CD14-positive monocyte (primary cell): ENCODE data around the gene NPPA. TPM values are rescaled to one million over a fixed set of nuclear protein-coding genes. Genes with fewer than 3 reads are reported as not detected.

Source experiments
- DNase-seq, 3 donors: peaks; one replicate each; pipeline ENCODE4 v3.0.0-alpha.2; 2011 to 2022
- H2AFZ ChIP-seq: 2 replicates; pipeline ENCODE4 v1.6.0; 2012; ENCODE audit warnings: mild to moderate bottlenecking, low read depth, low read length, inconsistent platforms; ENCODE audit not compliant: insufficient read depth, poor library complexity, severe bottlenecking
- H3K27ac ChIP-seq, 2 donors: 1 replicate in 1 of 2; 2 replicates in 1 of 2; pipeline ENCODE4 v1.5.1; 2012 to 2013; ENCODE audit warnings: low read length in 2 of 2, control low read depth in 1 of 2, inconsistent platforms in 1 of 2, low read depth in 1 of 2, mild to moderate bottlenecking in 1 of 2
- H3K27me3 ChIP-seq, 2 donors: one replicate each; pipeline versions ENCODE4 v1.6.0 to v1.6.1; 2011 to 2013; ENCODE audit warnings: low read length in 2 of 2; ENCODE audit not compliant: control insufficient read depth in 2 of 2, insufficient read depth in 2 of 2
- H3K36me3 ChIP-seq, 2 donors: replicated peaks in 1 of 2; 1 replicate in 1 of 2; 2 replicates in 1 of 2; pipeline versions ENCODE4 v1.5.1 to v1.6.1; 2012 to 2013; ENCODE audit warnings: low read length in 2 of 2, control low read depth in 1 of 2, inconsistent platforms in 1 of 2, mild to moderate bottlenecking in 1 of 2; ENCODE audit not compliant: insufficient read depth in 2 of 2, control insufficient read depth in 1 of 2
- H3K4me1 ChIP-seq, 2 donors: 1 replicate in 1 of 2; 2 replicates in 1 of 2; pipeline versions ENCODE4 v1.5.1 to v1.6.1; 2012 to 2013; ENCODE audit warnings: low read length in 2 of 2, control low read depth in 1 of 2, inconsistent platforms in 1 of 2, mild to moderate bottlenecking in 1 of 2, moderate library complexity in 1 of 2; ENCODE audit not compliant: insufficient read depth in 2 of 2, control insufficient read depth in 1 of 2
- H3K4me2 ChIP-seq: replicated peaks from 2 replicates; pipeline ENCODE3; 2012; ENCODE audit warnings: low read length, moderate library complexity, mild to moderate bottlenecking; ENCODE audit not compliant: poor library complexity, severe bottlenecking; ENCODE audit errors: extremely low read depth
- H3K4me3 ChIP-seq, 3 experiments: fragments of 200-600 bp in 1 of 3; sonication (generic) in 1 of 3; replicated peaks in 1 of 3; 1 replicate in 2 of 3; 2 replicates in 1 of 3; pipeline ENCODE4 v1.5.1; 2011 to 2013; ENCODE audit warnings: low read length in 3 of 3, mild to moderate bottlenecking in 3 of 3, control low read depth in 2 of 3, low read depth in 2 of 3, inconsistent platforms in 1 of 3, moderate library complexity in 1 of 3
- H3K79me2 ChIP-seq: 2 replicates; pipeline ENCODE4 v1.6.0; 2012; ENCODE audit warnings: mild to moderate bottlenecking, control low read depth, inconsistent platforms, low read length, moderate library complexity; ENCODE audit not compliant: insufficient read depth
- H3K9ac ChIP-seq: 2 replicates; pipeline ENCODE4 v1.6.0; 2017; ENCODE audit warnings: low read length, mild to moderate bottlenecking; ENCODE audit not compliant: insufficient read depth, poor library complexity, severe bottlenecking
- H3K9me3 ChIP-seq, 2 donors: replicated peaks in 1 of 2; 1 replicate in 1 of 2; 2 replicates in 1 of 2; pipeline versions ENCODE4 v1.5.1 to v1.6.1; 2012 to 2013; ENCODE audit warnings: low read length in 2 of 2, control low read depth in 1 of 2; ENCODE audit not compliant: control insufficient read depth in 1 of 2, insufficient read depth in 1 of 2
- H4K20me1 ChIP-seq: 2 replicates; pipeline ENCODE4 v1.6.0; 2012; ENCODE audit warnings: mild to moderate bottlenecking, low read length, control low read depth, moderate library complexity; ENCODE audit not compliant: insufficient read depth
- H3K27ac Mint-ChIP-seq, 7 donors: one replicate each; pipeline ENCODE4 v1.8.0; 2020; ENCODE audit warnings: mild to moderate bottlenecking in 7 of 7, mixed read lengths in 7 of 7, moderate library complexity in 6 of 7, inconsistent platforms in 2 of 7
- H3K27me3 Mint-ChIP-seq, 3 donors: one replicate each; pipeline ENCODE4 v1.8.0; 2021 to 2022; ENCODE audit warnings: low read depth in 3 of 3, mild to moderate bottlenecking in 3 of 3, mixed read lengths in 3 of 3, moderate library complexity in 3 of 3, inconsistent platforms in 1 of 3
- H3K36me3 Mint-ChIP-seq, 2 donors: one replicate each; pipeline ENCODE4 v1.8.0; 2020; ENCODE audit warnings: mixed read lengths in 2 of 2, inconsistent platforms in 1 of 2, mild to moderate bottlenecking in 1 of 2
- H3K4me1 Mint-ChIP-seq: one replicate; pipeline ENCODE4 v1.8.0; 2020; ENCODE audit warnings: mild to moderate bottlenecking, mixed read lengths
- H3K4me3 Mint-ChIP-seq, 2 donors: one replicate each; pipeline ENCODE4 v1.8.0; 2020; ENCODE audit warnings: mild to moderate bottlenecking in 2 of 2, mixed read lengths in 2 of 2, moderate library complexity in 1 of 2
- H3K9me3 Mint-ChIP-seq, 7 donors: one replicate each; pipeline ENCODE4 v1.8.0; 2020 to 2022; ENCODE audit warnings: mixed read lengths in 7 of 7, mild to moderate bottlenecking in 6 of 7, moderate library complexity in 6 of 7, inconsistent platforms in 2 of 7
- WGBS: methylation state at CpG from one replicate; pipeline ENCODE4 v1.1.5; 2013; ENCODE audit warnings: missing lambda C conversion rate; ENCODE audit not compliant: insufficient coverage; 5-methylcytosine and 5-hydroxymethylcytosine counted together
- intact Hi-C, 2 donors: fragments of 100-400 bp; cut with micrococcal nuclease; formaldehyde crosslinking; loops; one replicate each; pipeline versions ENCODE4 v1.15.0 to v1.15.1; 2023
- polyA plus RNA-seq, 3 donors: library from polyadenylated mRNA; depleted of rRNA in 1 of 3; unstranded in 2 of 3; stranded (reverse) in 1 of 3; fragments of 300-500 nt in 2 of 3; fragments of >200 nt in 1 of 3; fragmentation: Illumina TruSeq in 2 of 3; gene quantifications; 1 replicate in 2 of 3; 2 replicates in 1 of 3; pipeline ENCODE4 v1.2.3, GENCODE V29; 2012 to 2021
- TF ChIP-seq, protein P1 (sequence below): fragments of 200-600 bp; IDR thresholded peaks from one replicate; pipeline ENCODE4 v1.8.0; 2022; ENCODE audit warnings: antibody characterized with exemption, mild to moderate bottlenecking

NPPA gene
- polyA plus RNA-seq, 3 donors, result not detected

DNA sequence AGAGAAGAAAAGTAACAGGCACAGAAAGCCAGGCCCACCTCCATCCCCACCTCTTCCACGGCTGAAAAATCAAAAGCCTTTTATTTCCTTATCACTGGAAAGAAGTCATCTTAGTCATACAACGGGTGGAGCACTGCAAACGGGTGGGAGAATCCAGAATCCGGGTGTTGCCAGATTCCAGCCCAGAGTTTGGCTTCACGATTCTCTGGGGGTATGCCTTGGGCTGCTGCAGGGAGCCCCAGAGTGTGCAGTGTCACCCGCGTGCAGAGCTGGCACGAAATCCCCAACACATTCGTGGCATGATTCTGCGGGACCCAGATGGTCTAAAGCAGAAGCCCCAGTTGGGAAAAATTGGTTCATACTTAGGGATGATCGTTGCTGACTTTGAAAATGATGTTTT lies 2.6 kb upstream of the NPPA start:
- H3K36me3 Mint-ChIP-seq, result peaks cover 29 to 31% of the 10 kb centered on the region in 2 donors
- Histone ChIP-seq H3K27ac (no peak overlapping the region), H3K79me2 (no peaks in the 10 kb centered on the region), H3K4me1 (peaks cover 12 to 15% of the 10 kb centered on the region in 2 donors), H2AFZ (no peak overlapping the region), H3K4me3 (no peak overlapping the region), H3K27me3 (no peaks in the 10 kb centered on the region), H3K9ac (no peak overlapping the region), H3K4me2 (no peak overlapping the region), H3K9me3 (no peaks in the 10 kb centered on the region), H4K20me1 (peaks cover 3% of the 10 kb centered on the region), H3K36me3 (peaks cover 16 to 27% of the 10 kb centered on the region in 2 donors)
- H3K27me3 Mint-ChIP-seq, result peaks cover 3 to 6% (median 6%) of the 10 kb centered on the region in 3 donors
- no peak overlapping the region for H3K4me3 Mint-ChIP-seq
- 80% methylated on average over 11 of the region's 11 CpGs for WGBS
- intact Hi-C loops, result no loop called here
- no peak overlapping the region for H3K27ac Mint-ChIP-seq
- H3K9me3 Mint-ChIP-seq, result no peaks in the 10 kb centered on the region
- TF ChIP-seq, protein P1, sequence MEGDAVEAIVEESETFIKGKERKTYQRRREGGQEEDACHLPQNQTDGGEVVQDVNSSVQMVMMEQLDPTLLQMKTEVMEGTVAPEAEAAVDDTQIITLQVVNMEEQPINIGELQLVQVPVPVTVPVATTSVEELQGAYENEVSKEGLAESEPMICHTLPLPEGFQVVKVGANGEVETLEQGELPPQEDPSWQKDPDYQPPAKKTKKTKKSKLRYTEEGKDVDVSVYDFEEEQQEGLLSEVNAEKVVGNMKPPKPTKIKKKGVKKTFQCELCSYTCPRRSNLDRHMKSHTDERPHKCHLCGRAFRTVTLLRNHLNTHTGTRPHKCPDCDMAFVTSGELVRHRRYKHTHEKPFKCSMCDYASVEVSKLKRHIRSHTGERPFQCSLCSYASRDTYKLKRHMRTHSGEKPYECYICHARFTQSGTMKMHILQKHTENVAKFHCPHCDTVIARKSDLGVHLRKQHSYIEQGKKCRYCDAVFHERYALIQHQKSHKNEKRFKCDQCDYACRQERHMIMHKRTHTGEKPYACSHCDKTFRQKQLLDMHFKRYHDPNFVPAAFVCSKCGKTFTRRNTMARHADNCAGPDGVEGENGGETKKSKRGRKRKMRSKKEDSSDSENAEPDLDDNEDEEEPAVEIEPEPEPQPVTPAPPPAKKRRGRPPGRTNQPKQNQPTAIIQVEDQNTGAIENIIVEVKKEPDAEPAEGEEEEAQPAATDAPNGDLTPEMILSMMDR, result no peak
- peaks cover 12% of the 10 kb centered on the region for H3K4me1 Mint-ChIP-seq
- no peak for DNase-seq

DNA sequence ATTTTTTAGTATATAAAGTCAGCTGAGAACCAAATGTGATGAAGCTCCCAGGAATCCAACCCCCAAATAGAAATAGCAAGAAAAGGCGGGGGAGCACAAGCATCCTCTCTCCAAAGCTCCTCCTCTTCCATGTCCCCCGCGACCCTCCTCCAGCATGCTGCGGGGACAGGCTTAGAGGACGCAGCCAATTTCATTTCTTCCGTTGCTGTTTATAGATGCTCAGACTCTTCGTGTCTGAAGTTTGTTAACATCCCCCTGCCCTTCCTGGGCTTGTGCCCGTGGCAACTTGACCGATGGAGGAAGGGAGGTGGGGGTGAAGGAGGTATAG lies 754 bp upstream of the NPPA start:
- H3K27me3 ChIP-seq, result no peaks in the 10 kb centered on the region
- Mint-ChIP-seq H3K9me3 (no peaks in the 10 kb centered on the region), H3K4me1 (peaks cover 26% of the 10 kb centered on the region), H3K4me3 (no peak overlapping the region), H3K27me3 (peaks cover 2 to 6% (median 2%) of the 10 kb centered on the region in 3 donors), H3K27ac (peak overlapping the region in 1 of 7 donors; percentile 15), H3K36me3 (peaks cover 43 to 49% of the 10 kb centered on the region in 2 donors)
- peaks cover 24 to 29% of the 10 kb centered on the region in 2 donors for H3K4me1 ChIP-seq
- H3K27ac ChIP-seq, result no peak overlapping the region
- no peak overlapping the region for H3K9ac ChIP-seq
- no peak overlapping the region for H2AFZ ChIP-seq
- H3K9me3 ChIP-seq, result no peaks in the 10 kb centered on the region
- TF ChIP-seq, protein P1, result no peak
- intact Hi-C loops, result no loop called here
- no peak for DNase-seq
- H4K20me1 ChIP-seq, result peaks cover 10% of the 10 kb centered on the region
- H3K4me2 ChIP-seq, result no peak overlapping the region
- no peaks in the 10 kb centered on the region for H3K79me2 ChIP-seq
- peaks cover 16 to 41% of the 10 kb centered on the region in 2 donors for H3K36me3 ChIP-seq
- H3K4me3 ChIP-seq, result no peak overlapping the region
- WGBS, result 100% methylated on average over 1 of the region's 9 CpGs
